Neural progenitor cell (in vitro differentiated cells): ENCODE measurements around the gene RPS6KA2. TPM values are rescaled to one million over a fixed set of nuclear protein-coding genes. Genes with fewer than 3 reads are reported as not detected.

Experiments used
- DNase-seq: peaks from one replicate; pipeline ENCODE4 v3.0.0-alpha.2; 2016; ENCODE audit warnings: low spot score
- H2AFZ ChIP-seq: fragments of 200-600 bp; sonication (generic); replicated peaks from 2 replicates; pipeline ENCODE4 v1.6.1; 2016; ENCODE audit warnings: antibody characterized with exemption
- H3F3A ChIP-seq: fragments of 200-600 bp; sonication (generic); 2 replicates; pipeline ENCODE4 v1.6.1; 2016; ENCODE audit warnings: antibody characterized with exemption, low read depth
- H3K27ac ChIP-seq: fragments of 200-600 bp; sonication (generic); 2 replicates; pipeline ENCODE4 v1.5.1; 2016; ENCODE audit warnings: mild to moderate bottlenecking
- H3K27me3 ChIP-seq: fragments of 200-600 bp; sonication (generic); 2 replicates; pipeline ENCODE4 v1.6.1; 2016; ENCODE audit warnings: mild to moderate bottlenecking, moderate library complexity
- H3K36me3 ChIP-seq: fragments of 200-600 bp; sonication (generic); 2 replicates; pipeline ENCODE4 v1.5.1; 2016
- H3K4me1 ChIP-seq: fragments of 200-600 bp; sonication (generic); 2 replicates; pipeline ENCODE4 v1.6.1; 2016; ENCODE audit warnings: mixed run types
- H3K4me2 ChIP-seq: fragments of 200-600 bp; sonication (generic); 2 replicates; pipeline ENCODE4 v1.6.1; 2016
- H3K4me3 ChIP-seq: fragments of 200-600 bp; sonication (generic); 2 replicates; pipeline ENCODE4 v1.5.1; 2016
- H3K79me2 ChIP-seq: fragments of 200-600 bp; sonication (generic); 2 replicates; pipeline ENCODE4 v1.6.1; 2016; ENCODE audit warnings: low read depth
- H3K9ac ChIP-seq: fragments of 200-600 bp; sonication (generic); 2 replicates; pipeline ENCODE4 v1.6.1; 2016
- H3K9me3 ChIP-seq: fragments of 200-600 bp; sonication (generic); 2 replicates; pipeline ENCODE4 v1.5.1; 2016; ENCODE audit warnings: low read depth
- H4K20me1 ChIP-seq: fragments of 200-600 bp; sonication (generic); 2 replicates; pipeline ENCODE4 v1.6.1; 2016; ENCODE audit warnings: low read depth
- H3K27ac Mint-ChIP-seq: 3 replicates; pipeline ENCODE4 v1.8.0; 2021; ENCODE audit warnings: mixed read lengths
- H3K27me3 Mint-ChIP-seq: 2 replicates; pipeline ENCODE4 v1.8.0; 2022; ENCODE audit warnings: low read depth, mild to moderate bottlenecking, inconsistent platforms, moderate library complexity, mixed read lengths; ENCODE audit not compliant: insufficient read depth
- H3K36me3 Mint-ChIP-seq: 3 replicates; pipeline ENCODE4 v1.8.0; 2021; ENCODE audit warnings: mixed read lengths
- H3K4me1 Mint-ChIP-seq: 3 replicates; pipeline ENCODE4 v1.8.0; 2021; ENCODE audit warnings: mixed read lengths
- H3K4me3 Mint-ChIP-seq: 3 replicates; pipeline ENCODE4 v1.8.0; 2021; ENCODE audit warnings: mild to moderate bottlenecking, moderate library complexity, mixed read lengths
- H3K9me3 Mint-ChIP-seq: 3 replicates; pipeline ENCODE4 v1.8.0; 2020; ENCODE audit warnings: mixed read lengths
- EZH2 ChIP-seq: fragments of 200-600 bp; sonication (generic); IDR thresholded peaks from 2 replicates; pipeline ENCODE4 v1.6.1; 2017; ENCODE audit warnings: antibody characterized with exemption, mild to moderate bottlenecking, moderate library complexity
- EZH2phosphoT487 ChIP-seq: fragments of 200-600 bp; sonication (generic); IDR thresholded peaks from 2 replicates; pipeline ENCODE4 v1.6.1; 2017; ENCODE audit warnings: antibody characterized with exemption
- total RNA-seq: library from RNA; depleted of rRNA; stranded (reverse); fragments of >200 nt; gene quantifications from 2 replicates; pipeline ENCODE4 v1.2.3, GENCODE V29; 2015; ENCODE audit warnings: low replicate concordance
- TF ChIP-seq, protein P1 (sequence below): fragments of 200-600 bp; sonication (generic); IDR thresholded peaks from 2 replicates; pipeline ENCODE4 v1.5.1; 2017; ENCODE audit warnings: antibody characterized with exemption, mild to moderate bottlenecking

The RPS6KA2 gene
- total RNA-seq, 1 donor from 2014 or later: 8.2 TPM

DNA sequence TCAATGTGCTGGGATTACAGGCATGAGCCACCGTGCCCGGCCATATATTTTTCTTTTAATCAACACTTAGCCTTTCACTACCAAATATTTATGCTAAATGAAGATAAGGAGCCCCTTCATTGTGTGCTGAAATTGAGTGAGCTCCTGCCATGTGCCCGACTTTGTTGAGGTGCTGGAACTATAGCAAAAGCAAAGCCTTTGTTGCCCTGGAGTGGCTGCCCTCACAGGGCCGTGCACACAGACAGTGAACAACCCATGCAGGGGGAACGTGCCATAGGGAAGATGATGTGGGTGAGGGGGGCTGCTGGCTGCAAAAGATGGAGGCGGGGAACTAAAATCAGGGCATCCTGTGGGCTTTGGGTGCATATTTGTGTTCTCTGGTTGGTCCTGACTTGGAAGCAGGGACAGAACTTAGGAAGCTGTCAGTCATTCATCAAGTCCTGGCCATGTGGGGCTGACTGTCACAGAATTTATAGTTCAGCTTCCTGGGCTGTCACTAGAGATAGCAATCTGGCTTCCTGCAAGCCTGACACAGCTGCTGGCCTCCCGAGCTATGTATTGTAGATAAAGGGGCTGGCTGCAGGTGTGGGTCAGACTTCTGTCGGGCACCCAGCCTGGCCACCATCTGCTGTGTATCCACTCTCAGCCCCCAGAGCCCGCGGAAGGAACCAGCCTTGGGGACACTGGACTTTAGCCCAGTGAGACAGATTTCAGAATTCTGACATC is 187.5 kb downstream of the RPS6KA2 start:
- Histone ChIP-seq H3K4me2 (no peak overlapping the region), H3K36me3 (no peaks in the 10 kb centered on the region), H3K9ac (no peak overlapping the region), H3K9me3 (no peaks in the 10 kb centered on the region), H3K27ac (no peak overlapping the region), H3K27me3 (no peaks in the 10 kb centered on the region), H2AFZ (no peak overlapping the region), H3K4me3 (no peak overlapping the region), H3K4me1 (no peaks in the 10 kb centered on the region), H3K79me2 (no peaks in the 10 kb centered on the region), H4K20me1 (no peaks in the 10 kb centered on the region), H3F3A (no peaks in the 10 kb centered on the region)
- peaks cover 2% of the 10 kb centered on the region for H3K36me3 Mint-ChIP-seq
- H3K4me3 Mint-ChIP-seq: no peak overlapping the region
- H3K27ac Mint-ChIP-seq: peak overlapping the region; percentile 14
- no peaks in the 10 kb centered on the region for H3K4me1 Mint-ChIP-seq
- TF ChIP-seq, protein P1, sequence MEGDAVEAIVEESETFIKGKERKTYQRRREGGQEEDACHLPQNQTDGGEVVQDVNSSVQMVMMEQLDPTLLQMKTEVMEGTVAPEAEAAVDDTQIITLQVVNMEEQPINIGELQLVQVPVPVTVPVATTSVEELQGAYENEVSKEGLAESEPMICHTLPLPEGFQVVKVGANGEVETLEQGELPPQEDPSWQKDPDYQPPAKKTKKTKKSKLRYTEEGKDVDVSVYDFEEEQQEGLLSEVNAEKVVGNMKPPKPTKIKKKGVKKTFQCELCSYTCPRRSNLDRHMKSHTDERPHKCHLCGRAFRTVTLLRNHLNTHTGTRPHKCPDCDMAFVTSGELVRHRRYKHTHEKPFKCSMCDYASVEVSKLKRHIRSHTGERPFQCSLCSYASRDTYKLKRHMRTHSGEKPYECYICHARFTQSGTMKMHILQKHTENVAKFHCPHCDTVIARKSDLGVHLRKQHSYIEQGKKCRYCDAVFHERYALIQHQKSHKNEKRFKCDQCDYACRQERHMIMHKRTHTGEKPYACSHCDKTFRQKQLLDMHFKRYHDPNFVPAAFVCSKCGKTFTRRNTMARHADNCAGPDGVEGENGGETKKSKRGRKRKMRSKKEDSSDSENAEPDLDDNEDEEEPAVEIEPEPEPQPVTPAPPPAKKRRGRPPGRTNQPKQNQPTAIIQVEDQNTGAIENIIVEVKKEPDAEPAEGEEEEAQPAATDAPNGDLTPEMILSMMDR: no peak
- no peak for TF ChIP-seq EZH2
- H3K9me3 Mint-ChIP-seq: no peaks in the 10 kb centered on the region
- H3K27me3 Mint-ChIP-seq: peaks cover 2% of the 10 kb centered on the region
- no peak for DNase-seq

DNA sequence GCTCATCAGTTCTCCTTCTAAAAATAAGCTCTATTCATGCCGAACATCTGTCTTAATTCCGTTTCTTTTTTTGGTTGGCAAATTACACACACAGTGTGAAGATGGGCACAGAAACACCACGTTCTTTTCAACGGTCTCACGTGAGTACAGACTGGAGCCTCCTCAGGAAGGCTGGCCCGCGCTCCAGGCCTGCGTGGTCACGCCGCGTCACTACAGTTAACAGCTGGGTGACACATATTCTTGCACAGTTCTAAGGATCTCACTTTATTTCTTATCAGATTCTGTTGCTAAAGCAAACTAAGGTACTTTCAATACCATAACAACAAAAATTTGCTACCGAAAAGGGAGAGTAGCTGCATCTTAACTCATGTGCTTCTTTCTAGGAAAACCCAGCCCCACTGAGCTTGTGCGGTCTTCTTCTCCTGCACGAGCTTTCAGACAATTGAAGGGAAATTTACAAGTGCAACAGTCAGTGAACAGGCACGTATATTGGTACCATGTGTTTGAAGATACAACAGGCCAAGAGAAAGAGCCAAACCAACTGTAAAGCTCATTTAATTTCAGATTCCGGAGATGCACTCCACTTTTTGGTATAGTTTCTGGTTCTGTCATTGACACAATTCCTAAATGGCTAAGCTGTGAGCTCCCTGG is 188.7 kb downstream of the RPS6KA2 start:
- H3K27me3 Mint-ChIP-seq: peaks cover 2% of the 10 kb centered on the region

DNA sequence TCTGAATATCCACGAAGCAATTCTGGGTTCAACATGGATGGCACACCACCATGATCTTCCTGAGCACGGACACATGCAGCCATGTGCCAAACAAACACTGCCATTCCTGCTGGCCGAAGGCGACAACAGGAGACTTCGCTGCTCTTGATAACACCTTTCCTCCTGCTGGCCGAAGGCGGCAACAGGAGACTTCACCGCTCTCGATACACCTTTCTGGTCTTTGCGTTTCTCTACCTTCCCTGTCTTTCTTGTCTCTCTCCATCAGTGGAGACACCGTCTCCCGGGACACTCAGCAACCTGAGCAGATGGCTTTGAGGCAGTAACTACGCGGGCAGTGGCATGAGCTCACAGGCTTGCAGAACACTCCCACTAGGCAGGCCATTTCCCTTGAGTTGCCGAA is 189.4 kb downstream of the RPS6KA2 start:
- Mint-ChIP-seq H3K4me1 (no peaks in the 10 kb centered on the region), H3K4me3 (no peak overlapping the region), H3K27ac (no peak overlapping the region), H3K36me3 (peaks cover 2% of the 10 kb centered on the region), H3K27me3 (peaks cover 2% of the 10 kb centered on the region), H3K9me3 (no peaks in the 10 kb centered on the region)
- H3K9me3 ChIP-seq: no peaks in the 10 kb centered on the region
- no peak overlapping the region for H3K9ac ChIP-seq
- no peak overlapping the region for H3K4me2 ChIP-seq
- no peaks in the 10 kb centered on the region for H3K27me3 ChIP-seq
- H3K4me3 ChIP-seq: no peak overlapping the region
- no peak overlapping the region for H2AFZ ChIP-seq
- no peak for DNase-seq
- TF ChIP-seq EZH2 (no peak), EZH2phosphoT487 (no peak)
- TF ChIP-seq, protein P1: no peak
- no peaks in the 10 kb centered on the region for H3K79me2 ChIP-seq
- H4K20me1 ChIP-seq: no peaks in the 10 kb centered on the region
- no peaks in the 10 kb centered on the region for H3K36me3 ChIP-seq
- H3F3A ChIP-seq: no peaks in the 10 kb centered on the region
- no peak overlapping the region for H3K27ac ChIP-seq
- no peaks in the 10 kb centered on the region for H3K4me1 ChIP-seq

More for the DNA sequence above, 188.7 kb downstream of the RPS6KA2 start:
- no peaks in the 10 kb centered on the region for H3K4me1 Mint-ChIP-seq
- TF ChIP-seq EZH2 (no peak), EZH2phosphoT487 (no peak)
- TF ChIP-seq, protein P1: no peak
- no peaks in the 10 kb centered on the region for H3K9me3 ChIP-seq
- H3K4me1 ChIP-seq: no peaks in the 10 kb centered on the region
- no peak overlapping the region for H3K27ac ChIP-seq
- DNase-seq: no peak
- H3K9me3 Mint-ChIP-seq: no peaks in the 10 kb centered on the region
- H3K79me2 ChIP-seq: no peaks in the 10 kb centered on the region
- H3K9ac ChIP-seq: no peak overlapping the region
- no peak overlapping the region for H3K4me3 Mint-ChIP-seq
- H3F3A ChIP-seq: no peaks in the 10 kb centered on the region
- H3K27me3 ChIP-seq: no peaks in the 10 kb centered on the region
- H3K4me2 ChIP-seq: no peak overlapping the region
- no peak overlapping the region for H3K27ac Mint-ChIP-seq
- H2AFZ ChIP-seq: no peak overlapping the region
- no peaks in the 10 kb centered on the region for H4K20me1 ChIP-seq
- no peaks in the 10 kb centered on the region for H3K36me3 ChIP-seq
- H3K4me3 ChIP-seq: no peak overlapping the region
- peaks cover 2% of the 10 kb centered on the region for H3K36me3 Mint-ChIP-seq
